Fibroblast of mammary gland (primary cell): ENCODE results near the gene GRM5.
"Not testable (repeated sequence)": the region's sequence is repeated elsewhere in the genome, so short reads cannot be mapped to it uniquely, and the experiment has no call there.

Source experiments
- DNase-seq: peaks from one replicate; pipeline ENCODE4 v3.0.0-alpha.2; 2010; ENCODE audit warnings: low read depth
- H3K4me3 ChIP-seq: 2 replicates; pipeline ENCODE4 v1.5.1; 2011; ENCODE audit warnings: low read depth, mild to moderate bottlenecking, low read length, moderate library complexity; ENCODE audit not compliant: control insufficient read depth
- TF ChIP-seq, protein P1 (sequence below): conservative IDR thresholded peaks from 2 replicates; pipeline ENCODE4 v1.5.1; 2011; ENCODE audit warnings: low read depth, low read length, inconsistent platforms; ENCODE audit not compliant: control insufficient read depth, insufficient read depth

Gene GRM5

DNA sequence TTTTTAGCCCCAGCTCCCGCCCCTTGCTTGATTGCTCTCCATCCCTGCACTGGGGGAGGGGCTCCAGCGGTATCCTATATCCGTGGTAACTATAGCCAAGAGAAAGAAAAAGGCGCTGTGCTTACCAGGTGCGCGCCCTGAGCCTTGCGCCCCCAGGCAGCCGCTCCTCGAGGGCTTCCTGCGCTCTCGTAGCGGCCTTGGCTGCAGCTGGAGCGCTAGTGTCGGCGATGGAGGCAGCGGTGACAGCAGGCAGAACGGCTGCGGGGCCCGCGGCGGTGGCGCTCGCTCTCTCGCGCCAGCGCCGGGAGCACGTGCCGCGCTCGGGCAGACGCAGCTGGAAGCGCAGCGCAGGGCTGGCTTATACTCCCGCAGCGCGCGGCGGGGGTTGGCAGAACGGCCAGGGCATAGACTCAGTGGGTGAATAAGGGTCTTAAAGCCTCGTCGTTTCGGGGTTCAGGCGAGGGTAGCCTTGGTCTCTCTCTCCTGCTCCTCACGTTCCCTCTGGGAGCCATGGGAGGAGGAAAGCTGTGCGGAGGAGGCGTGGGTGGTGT is at the start of gene GRM5:
GRM5 (minus strand) TSS at position 332 of the 551 bp plus-strand sequence. CDS start 18,110 bp downstream, outside the sequence.
- not testable (repeated sequence) for DNase-seq, H3K4me3 ChIP-seq

DNA sequence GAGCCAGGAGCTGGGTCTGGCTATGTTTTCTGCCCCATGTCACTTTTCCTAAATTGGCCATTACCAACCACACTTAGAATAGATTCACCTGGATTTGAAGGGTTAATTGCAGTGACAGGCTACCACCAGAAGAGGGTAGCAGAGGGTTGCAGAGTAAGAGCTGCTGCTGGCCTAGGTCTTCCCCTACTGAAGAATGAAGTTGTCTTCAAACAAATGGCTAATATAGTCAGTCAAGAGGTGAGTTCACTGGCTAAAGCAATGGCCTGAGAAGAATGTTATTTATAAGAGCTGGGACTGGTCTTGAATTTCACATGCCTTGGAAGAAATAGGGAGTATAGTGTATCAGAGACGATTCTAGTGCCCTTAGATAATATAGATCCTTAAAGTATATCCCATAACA is 32.2 kb upstream of the GRM5 start:
- DNase-seq = peak; percentile 18
- TF ChIP-seq, protein P1, sequence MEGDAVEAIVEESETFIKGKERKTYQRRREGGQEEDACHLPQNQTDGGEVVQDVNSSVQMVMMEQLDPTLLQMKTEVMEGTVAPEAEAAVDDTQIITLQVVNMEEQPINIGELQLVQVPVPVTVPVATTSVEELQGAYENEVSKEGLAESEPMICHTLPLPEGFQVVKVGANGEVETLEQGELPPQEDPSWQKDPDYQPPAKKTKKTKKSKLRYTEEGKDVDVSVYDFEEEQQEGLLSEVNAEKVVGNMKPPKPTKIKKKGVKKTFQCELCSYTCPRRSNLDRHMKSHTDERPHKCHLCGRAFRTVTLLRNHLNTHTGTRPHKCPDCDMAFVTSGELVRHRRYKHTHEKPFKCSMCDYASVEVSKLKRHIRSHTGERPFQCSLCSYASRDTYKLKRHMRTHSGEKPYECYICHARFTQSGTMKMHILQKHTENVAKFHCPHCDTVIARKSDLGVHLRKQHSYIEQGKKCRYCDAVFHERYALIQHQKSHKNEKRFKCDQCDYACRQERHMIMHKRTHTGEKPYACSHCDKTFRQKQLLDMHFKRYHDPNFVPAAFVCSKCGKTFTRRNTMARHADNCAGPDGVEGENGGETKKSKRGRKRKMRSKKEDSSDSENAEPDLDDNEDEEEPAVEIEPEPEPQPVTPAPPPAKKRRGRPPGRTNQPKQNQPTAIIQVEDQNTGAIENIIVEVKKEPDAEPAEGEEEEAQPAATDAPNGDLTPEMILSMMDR = peak; percentile 65
- not testable (repeated sequence) for H3K4me3 ChIP-seq

DNA sequence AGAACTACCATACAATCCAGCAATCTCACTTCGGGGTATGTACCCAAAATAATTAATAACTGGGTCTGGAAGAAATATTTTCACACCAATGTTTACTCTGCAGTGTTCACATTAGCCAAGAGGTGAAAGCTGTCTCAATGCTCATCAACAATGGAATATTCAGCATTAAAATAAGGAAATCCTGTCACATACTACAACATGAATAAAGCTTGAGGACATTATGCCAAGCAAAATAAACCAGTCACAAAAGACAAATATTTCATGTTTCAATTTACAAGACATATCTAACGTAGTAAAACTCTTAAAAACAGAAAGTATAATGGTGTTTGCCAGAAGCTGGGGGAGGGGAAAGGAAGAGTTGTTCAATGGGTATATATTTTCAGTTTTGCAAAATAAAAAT is 28.0 kb upstream of the GRM5 start:
- not testable (repeated sequence) for H3K4me3 ChIP-seq, DNase-seq

DNA sequence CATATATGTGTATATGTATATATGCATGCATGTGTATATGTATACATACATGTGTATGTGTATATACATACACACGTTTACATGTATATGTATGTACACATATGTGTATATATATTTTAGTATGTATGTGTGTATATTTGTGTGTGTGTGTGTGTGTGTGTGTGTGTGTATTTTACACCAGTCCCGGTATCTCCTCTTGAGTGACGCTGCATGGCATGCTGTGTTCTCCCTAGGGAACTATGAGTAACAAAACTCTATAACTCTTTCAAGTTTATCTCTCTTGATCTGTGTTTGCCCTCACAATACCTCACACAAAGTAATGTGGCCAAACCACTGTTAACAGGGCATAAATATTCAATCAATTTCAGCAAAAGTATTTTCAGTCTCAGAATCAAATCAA is 19.2 kb upstream of the GRM5 start:
- DNase-seq, H3K4me3 ChIP-seq: not testable (repeated sequence)

DNA sequence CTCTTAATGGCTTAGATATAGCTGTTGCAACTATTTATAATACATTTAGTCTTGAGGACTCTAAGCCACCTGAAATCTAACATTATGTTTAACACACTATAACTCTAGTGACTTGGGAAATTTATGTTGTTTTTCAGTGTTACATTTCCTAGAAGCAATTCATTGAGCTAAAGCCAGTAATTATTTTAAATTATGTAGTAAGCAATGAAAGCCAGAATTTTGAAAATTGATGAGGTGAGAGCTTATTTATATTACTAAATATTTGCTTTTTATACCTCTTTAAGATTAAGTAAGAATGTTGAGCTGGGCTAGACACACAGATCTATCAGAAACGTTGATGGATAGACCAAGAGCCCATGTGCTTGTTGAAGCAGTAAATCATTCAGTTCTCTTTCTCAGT is 5.1 kb upstream of the GRM5 start:
- not testable (repeated sequence) for DNase-seq, H3K4me3 ChIP-seq

DNA sequence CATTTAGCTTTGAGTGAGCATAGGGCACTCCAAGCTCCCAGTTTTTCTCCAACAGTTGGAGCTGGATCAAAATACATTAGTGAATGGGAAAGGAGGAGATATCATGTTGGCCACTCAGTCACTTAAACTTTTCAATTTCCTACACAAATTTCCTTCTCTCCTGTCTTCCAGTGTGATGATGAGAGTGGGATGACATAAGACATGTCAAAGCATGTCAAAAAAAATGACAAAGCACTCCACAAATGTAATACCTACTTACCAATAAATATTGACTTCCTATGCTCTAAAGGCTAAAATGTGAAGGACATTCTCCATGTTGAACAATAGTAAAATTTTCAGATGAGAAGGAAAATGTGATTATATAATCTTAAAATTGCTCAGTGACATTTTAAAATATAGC is 1.5 kb upstream of the GRM5 start:
- no peak overlapping the region for H3K4me3 ChIP-seq
- TF ChIP-seq, protein P1 = no peak
- DNase-seq = no peak

DNA sequence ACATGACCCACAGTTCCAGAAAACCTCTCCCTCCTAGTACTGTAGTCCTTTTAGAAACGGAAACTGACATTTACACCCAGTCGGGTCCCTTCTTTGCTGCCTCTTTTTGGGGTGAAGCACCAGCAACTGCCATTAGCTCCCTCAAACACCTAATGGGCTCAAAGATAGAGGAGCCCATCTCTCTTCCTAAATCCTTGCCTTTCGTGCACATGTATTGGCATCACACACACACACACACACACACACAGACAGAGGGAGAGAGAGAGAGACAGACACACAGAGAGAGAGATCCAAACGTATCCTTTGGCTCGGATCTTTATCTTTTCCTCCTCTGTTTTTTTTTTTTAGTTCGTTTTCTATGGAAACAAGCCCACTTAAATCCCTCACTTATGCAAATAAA is 716 bp downstream of the GRM5 start:
- no peak overlapping the region for H3K4me3 ChIP-seq
- DNase-seq = no peak
- TF ChIP-seq, protein P1 = no peak

DNA sequence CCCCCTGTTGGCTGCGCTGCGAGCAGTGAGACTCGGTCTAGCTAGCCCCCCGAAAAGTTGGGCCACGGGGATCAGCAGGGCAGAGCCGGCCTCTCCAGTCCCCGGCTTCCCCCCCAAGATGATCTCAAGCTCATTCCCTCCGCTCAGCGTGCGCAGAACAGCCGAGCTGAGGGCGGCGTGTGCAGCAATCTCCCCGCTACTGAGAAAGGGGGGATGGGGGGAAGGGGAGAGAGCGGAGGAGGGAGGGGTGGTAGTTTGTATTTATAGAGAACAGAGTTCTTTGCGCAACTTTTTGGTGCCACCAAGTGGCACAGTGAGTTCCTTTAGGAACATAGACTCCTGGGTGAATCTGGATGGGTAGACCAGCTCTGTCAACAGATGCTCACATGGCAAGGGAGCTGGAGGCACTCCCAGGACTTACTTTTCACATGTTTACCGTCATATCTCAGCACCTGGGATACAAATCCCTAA is 2.3 kb downstream of the GRM5 start:
- not testable (repeated sequence) for H3K4me3 ChIP-seq, DNase-seq

DNA sequence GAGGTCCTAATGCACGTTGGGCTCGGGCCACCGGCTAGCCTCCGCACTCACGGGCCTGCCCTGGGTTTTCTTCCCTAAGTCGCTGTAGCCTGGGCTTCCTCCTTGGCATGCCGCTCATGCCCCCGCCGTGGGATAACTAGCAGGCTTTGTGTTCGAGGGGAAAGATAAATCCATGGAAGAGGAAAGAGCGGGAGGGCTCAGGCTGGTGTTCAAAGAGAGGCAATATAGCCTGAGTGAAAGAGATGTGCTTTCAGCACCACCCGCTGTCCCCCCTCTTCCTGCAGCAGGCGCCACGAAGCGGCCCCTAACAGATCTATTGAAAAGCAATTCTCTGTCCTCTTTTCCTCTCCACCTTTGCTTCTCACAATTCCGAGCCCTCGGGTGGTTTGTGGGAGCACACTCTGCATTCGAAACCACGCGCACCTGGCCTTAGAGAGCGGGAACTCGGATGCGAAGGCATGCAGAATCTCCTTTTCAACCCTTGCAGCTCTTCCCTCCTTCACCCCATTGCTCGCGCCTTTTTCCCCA is 2.9 kb downstream of the GRM5 start:
- H3K4me3 ChIP-seq, DNase-seq: not testable (repeated sequence)

DNA sequence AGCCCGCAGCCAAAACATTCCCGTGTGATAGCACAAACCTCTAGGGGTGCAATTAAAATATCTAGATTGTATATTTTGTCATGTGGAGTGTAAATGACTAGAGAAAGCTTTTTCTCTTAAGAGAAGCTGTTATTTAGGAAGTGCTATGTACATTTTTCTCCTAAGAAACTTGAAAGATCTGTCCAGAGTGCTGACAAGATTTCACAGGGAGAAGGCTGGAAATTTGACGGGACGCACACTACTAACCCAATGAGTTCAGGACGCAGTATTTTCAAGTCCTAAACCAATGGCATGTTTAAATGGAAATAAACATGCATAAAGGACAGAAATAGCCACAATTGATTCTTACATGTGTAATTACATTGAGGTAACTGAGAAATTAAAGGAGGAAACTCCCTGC is 3.9 kb downstream of the GRM5 start:
- peak; percentile 20 for DNase-seq
- H3K4me3 ChIP-seq = not testable (repeated sequence)

DNA sequence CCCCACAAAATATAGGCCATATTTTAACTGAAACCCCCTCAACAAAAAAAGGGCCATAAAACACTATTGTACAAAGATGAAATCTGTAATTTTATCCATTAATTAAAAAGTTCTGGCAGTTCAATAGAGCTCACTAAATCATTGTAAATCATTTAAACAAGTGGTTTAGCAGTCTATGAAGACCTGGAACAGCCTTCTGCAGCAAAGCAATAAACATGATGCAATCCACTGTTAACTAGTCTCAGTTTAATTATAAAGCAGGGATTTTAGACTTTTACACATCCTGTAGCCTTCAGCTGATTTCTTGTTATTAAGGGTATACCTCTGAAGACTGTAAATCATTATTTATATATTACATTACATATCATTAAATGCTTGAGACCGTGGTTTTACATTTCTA is 8.4 kb downstream of the GRM5 start:
- not testable (repeated sequence) for DNase-seq, H3K4me3 ChIP-seq
